IMR-90 (cell line): ENCODE measurements around the gene ADAMTSL4. TPM values are rescaled to one million over a fixed set of nuclear protein-coding genes. Genes with fewer than 3 reads are reported as not detected.

Experiments
- ATAC-seq: fragments of 200-7000 bp; cut with Tn5 transposase; 2 replicates; pipeline ENCODE4 v1.9.1; 2020; ENCODE audit warnings: low read depth, mild to moderate bottlenecking, moderate library complexity
- BruUV-seq: library from RNA; stranded (reverse); fragments of 400-500 nt; replicated peaks from 2 replicates; lab custom pipeline; 2021; lab: Mats Ljungman, UMichigan
- CTCF ChIA-PET: fragments of 300-600 bp; formaldehyde crosslinking; extraction: SDS; loops from one replicate; lab custom pipeline; 2021; ENCODE audit warnings: antibody characterized with exemption; lab: Yijun Ruan, JAX
- POLR2A ChIA-PET: fragments of 300-600 bp; sonication (Branson Sonifier 250); formaldehyde crosslinking; loops from one replicate; lab custom pipeline; 2022; ENCODE audit warnings: antibody characterized with exemption; ENCODE audit not compliant: unreplicated experiment; lab: Charles Lee
- DNase-seq: peaks from one replicate; pipeline ENCODE4 v3.0.0; 2013
- H2AFZ ChIP-seq: replicated peaks from 2 replicates; pipeline ENCODE3; 2013; ENCODE audit warnings: low read length, mild to moderate bottlenecking; ENCODE audit not compliant: poor library complexity
- H2AK5ac ChIP-seq: 2 replicates; pipeline ENCODE4 v1.6.1; 2013; ENCODE audit warnings: low read depth, low read length, inconsistent platforms
- H2AK9ac ChIP-seq: replicated peaks from 2 replicates; pipeline ENCODE3; 2013; ENCODE audit warnings: mild to moderate bottlenecking, low read depth, low read length, moderate library complexity; ENCODE audit not compliant: poor library complexity
- H2BK120ac ChIP-seq: 2 replicates; pipeline ENCODE4 v1.6.1; 2013; ENCODE audit warnings: low read depth, low read length, inconsistent platforms
- H2BK15ac ChIP-seq: 3 replicates; pipeline ENCODE4 v1.6.1; 2013; ENCODE audit warnings: low read depth, low read length, inconsistent platforms
- H2BK20ac ChIP-seq: 2 replicates; pipeline ENCODE4 v1.6.1; 2013; ENCODE audit warnings: low read depth, mild to moderate bottlenecking, inconsistent platforms, low read length, moderate library complexity
- H2BK5ac ChIP-seq: 2 replicates; pipeline ENCODE4 v1.6.1; 2013; ENCODE audit warnings: mild to moderate bottlenecking, low read depth, low read length, inconsistent platforms; ENCODE audit not compliant: poor library complexity, severe bottlenecking
- H3K14ac ChIP-seq: replicated peaks from 2 replicates; pipeline ENCODE4 v1.6.1; 2013; ENCODE audit warnings: low read depth, low read length, inconsistent platforms
- H3K18ac ChIP-seq: 2 replicates; pipeline ENCODE4 v1.6.1; 2013; ENCODE audit warnings: low read depth, low read length, control low read depth
- H3K23ac ChIP-seq: 2 replicates; pipeline ENCODE4 v1.6.1; 2013; ENCODE audit warnings: low read depth, low read length, inconsistent platforms
- H3K27ac ChIP-seq: 2 replicates; pipeline ENCODE4 v1.5.1; 2013; ENCODE audit warnings: mild to moderate bottlenecking, control low read depth, low read length; ENCODE audit not compliant: insufficient read depth
- H3K27me3 ChIP-seq: 2 replicates; pipeline ENCODE4 v1.6.1; 2013; ENCODE audit warnings: low read length; ENCODE audit not compliant: control insufficient read depth, insufficient read depth
- H3K36me3 ChIP-seq: 2 replicates; pipeline ENCODE4 v1.6.1; 2013; ENCODE audit warnings: low read length, mixed read lengths; ENCODE audit not compliant: control insufficient read depth, insufficient read depth
- H3K4ac ChIP-seq: 2 replicates; pipeline ENCODE4 v1.6.1; 2013; ENCODE audit warnings: low read depth, low read length, inconsistent platforms
- H3K4me1 ChIP-seq: 2 replicates; pipeline ENCODE4 v1.6.1; 2013; ENCODE audit warnings: low read length, mixed read lengths; ENCODE audit not compliant: control insufficient read depth, insufficient read depth
- H3K4me2 ChIP-seq: 2 replicates; pipeline ENCODE4 v1.6.1; 2013; ENCODE audit warnings: low read depth, mild to moderate bottlenecking, control low read depth, low read length, moderate library complexity
- H3K4me3 ChIP-seq: 2 replicates; pipeline ENCODE4 v1.5.1; 2013; ENCODE audit warnings: low read depth, mild to moderate bottlenecking, control low read depth, low read length, moderate library complexity; ENCODE audit not compliant: insufficient read depth
- H3K56ac ChIP-seq: 2 replicates; pipeline ENCODE4 v1.6.1; 2013; ENCODE audit warnings: low read length, inconsistent platforms; ENCODE audit not compliant: insufficient read depth; ENCODE audit errors: extremely low read depth
- H3K79me1 ChIP-seq, 2 experiments: 2 replicates each; pipeline ENCODE4 v1.6.1; 2013; ENCODE audit warnings: low read length in 2 of 2, inconsistent platforms in 1 of 2, low read depth in 1 of 2
- H3K9ac ChIP-seq: 2 replicates; pipeline ENCODE4 v1.6.1; 2013; ENCODE audit warnings: low read depth, low read length, control low read depth
- H3K9me1 ChIP-seq: 2 replicates; pipeline ENCODE4 v1.6.1; 2013; ENCODE audit warnings: low read length, inconsistent platforms; ENCODE audit not compliant: insufficient read depth
- H3K9me3 ChIP-seq: 2 replicates; pipeline ENCODE4 v1.6.1; 2013; ENCODE audit warnings: low read length; ENCODE audit not compliant: control insufficient read depth, insufficient read depth
- H4K20me1 ChIP-seq: 2 replicates; pipeline ENCODE4 v1.6.1; 2013; ENCODE audit warnings: low read length, inconsistent platforms; ENCODE audit not compliant: insufficient read depth
- H4K5ac ChIP-seq: 2 replicates; pipeline ENCODE4 v1.6.1; 2013; ENCODE audit warnings: mild to moderate bottlenecking, low read depth, low read length, control low read depth
- H4K8ac ChIP-seq, 2 experiments: 2 replicates each; pipeline ENCODE4 v1.6.1; 2013; ENCODE audit warnings: low read depth in 2 of 2, low read length in 2 of 2, control low read depth in 1 of 2, inconsistent platforms in 1 of 2
- H4K91ac ChIP-seq: 2 replicates; pipeline ENCODE4 v1.6.1; 2013; ENCODE audit warnings: low read depth, low read length, inconsistent platforms; ENCODE audit not compliant: insufficient read depth
- FOS ChIP-seq: fragments of 150-350 bp; IDR thresholded peaks from 2 replicates; pipeline ENCODE4 v1.6.1; 2016; ENCODE audit warnings: low read depth, low read length
- MAFK ChIP-seq: IDR thresholded peaks from 2 replicates; pipeline ENCODE4 v1.6.1; 2012; ENCODE audit warnings: low read depth, low read length, improper control_type of control experiment
- MAZ ChIP-seq: IDR thresholded peaks from 2 replicates; pipeline ENCODE4 v1.6.1; 2012; ENCODE audit warnings: low read depth, mild to moderate bottlenecking, low read length, improper control_type of control experiment, moderate library complexity, borderline replicate concordance
- RAD21 ChIP-seq: IDR thresholded peaks from 2 replicates; pipeline ENCODE4 v1.6.1; 2012; ENCODE audit warnings: low read length, improper control_type of control experiment
- RCOR1 ChIP-seq: IDR thresholded peaks from 2 replicates; pipeline ENCODE4 v1.6.1; 2012; ENCODE audit warnings: mild to moderate bottlenecking, low read length, improper control_type of control experiment; ENCODE audit not compliant: insufficient replicate concordance
- SMC3 ChIP-seq: fragments of 150-350 bp; IDR thresholded peaks from 2 replicates; pipeline ENCODE4 v1.6.1; 2016; ENCODE audit warnings: low read depth, mild to moderate bottlenecking, antibody characterized with exemption, low read length, moderate library complexity
- USF2 ChIP-seq: fragments of 150-350 bp; IDR thresholded peaks from 2 replicates; pipeline ENCODE4 v1.6.1; 2017; ENCODE audit warnings: mild to moderate bottlenecking, antibody characterized with exemption, low read length, low read depth
- WGBS, 2 experiments: methylation state at CpG; one replicate each; pipeline versions ENCODE4 v1.1.5 to v1.1.7; 2013; ENCODE audit warnings: missing lambda C conversion rate in 2 of 2; ENCODE audit not compliant: insufficient read length in 1 of 2; ENCODE audit errors: extremely low coverage in 2 of 2; 5-methylcytosine and 5-hydroxymethylcytosine counted together
- dilution Hi-C: fragments of 300-500 bp; cut with HindIII; formaldehyde crosslinking; loops from one replicate; pipeline ENCODE4 v1.14.3; 2018; ENCODE audit warnings: low sequenced_read_pairs; ENCODE audit not compliant: unreplicated experiment
- in situ Hi-C: fragments of 300-500 bp; cut with MboI; formaldehyde crosslinking; loops from 3 replicates; pipeline ENCODE4 v1.14.3; 2019; ENCODE audit warnings: low sequenced_read_pairs, inconsistent platforms, mixed read lengths
- intact Hi-C: fragments of 100-400 bp; cut with micrococcal nuclease; formaldehyde crosslinking; loops from 2 replicates; pipeline ENCODE4 v1.10.0; 2022
- polyA plus RNA-seq, 3 experiments: library from polyadenylated mRNA; depleted of rRNA; stranded (reverse); fragments of >200 nt; gene quantifications; 2 replicates each; pipeline ENCODE4 v1.2.3, GENCODE V29; 2012; ENCODE audit warnings: low replicate concordance in 1 of 3
- total RNA-seq: library from RNA; depleted of rRNA; stranded (reverse); fragments of >200 nt; gene quantifications from 2 replicates; pipeline ENCODE4 v1.2.3, GENCODE V29; 2012

ADAMTSL4 gene
- total and polyA plus RNA-seq, 2 of the 4 experiments (the other 2 are of a cell fraction), result 0.54 to 12.2 TPM

- Histone ChIP-seq H4K20me1 (no peaks in the 10 kb centered on the region), H3K36me3 (no peaks in the 10 kb centered on the region), H2AK5ac (peak overlapping the region; percentile 11; the same call in 1 of the 2 replicates), H2BK120ac (no peak overlapping the region), H4K8ac (no peak overlapping the region), H3K9me3 (no peaks in the 10 kb centered on the region), H3K4me2 (no peak overlapping the region), H3K79me1 (peaks cover 0 to 6% of the 10 kb centered on the region in 2 experiments; a peak in 1 of 4 replicates), H3K18ac (no peak overlapping the region), H3K14ac (no peak overlapping the region), H3K9ac (no peak overlapping the region), H3K23ac (no peak overlapping the region), H2BK5ac (no peak overlapping the region), H4K91ac (no peak overlapping the region), H2AK9ac (no peak overlapping the region), H2AFZ (no peak overlapping the region), H3K9me1 (peaks cover 23% of the 10 kb centered on the region), H3K27ac (no peak overlapping the region), H3K56ac (no peak overlapping the region), H2BK20ac (no peak overlapping the region), H3K27me3 (no peaks in the 10 kb centered on the region), H3K4ac (no peak overlapping the region), H3K4me3 (no peak overlapping the region), H3K4me1 (peaks cover 33% of the 10 kb centered on the region), H2BK15ac (no peak overlapping the region), H4K5ac (no peak overlapping the region)
- in situ Hi-C loops (no loop called here), dilution Hi-C loops (no loop called here), intact Hi-C loops (loop anchor here (10.0 kb wide), 1 partner anchor 169 kb away; the partner anchor contains the start of gene RPRD2)
- BruUV-seq, result no TSS peak
- ATAC-seq (no peak), DNase-seq (no peak)
- TF ChIP-seq MAZ (no peak), USF2 (no peak), RCOR1 (no peak), FOS (no peak), SMC3 (no peak), RAD21 (no peak), MAFK (no peak)
- WGBS, 2 experiments, result 85% methylated on average over 5 of the region's 6 CpGs; no CpG with 5 or more reads in 1 of the 2 experiments
- CTCF ChIA-PET, result no interaction called here
- POLR2A ChIA-PET, result no interaction called here
Measured at GRCh38 chr1:150534002-150534401, 15.2 kb upstream of the ADAMTSL4 start.
